Keratinocyte (primary cell): Measurements from ENCODE around the gene SLC43A1. TPM values are rescaled to one million over a fixed set of nuclear protein-coding genes. Genes with fewer than 3 reads are reported as not detected.

Experiments
- DNase-seq: peaks from one replicate; pipeline ENCODE4 v3.0.0-alpha.2; 2011; ENCODE audit warnings: low read depth, missing footprints, low spot score
- FAIRE-seq: peaks from 2 replicates; lab custom pipeline; 2011; peaks lifted over from hg19 to GRCh38; lab: Jason Lieb, UNC
- H2AFZ ChIP-seq: 2 replicates; pipeline ENCODE4 v1.6.0; 2012; ENCODE audit warnings: low read length, control low read depth, inconsistent platforms; ENCODE audit not compliant: control insufficient read depth
- H3K27ac ChIP-seq: 2 replicates; pipeline ENCODE4 v1.5.1; 2011; ENCODE audit warnings: low read length; ENCODE audit not compliant: control insufficient read depth, insufficient read depth
- H3K27me3 ChIP-seq: 3 replicates; pipeline ENCODE4 v1.6.0; 2011; ENCODE audit warnings: low read length; ENCODE audit not compliant: control insufficient read depth, insufficient read depth; ENCODE audit errors: extremely low read depth
- H3K36me3 ChIP-seq, 2 experiments: 2 replicates in 1 of 2; 3 replicates in 1 of 2; pipeline ENCODE4 v1.5.1; 2011; ENCODE audit warnings: low read length in 2 of 2, mild to moderate bottlenecking in 1 of 2; ENCODE audit not compliant: control insufficient read depth in 2 of 2, insufficient read depth in 2 of 2; ENCODE audit errors: extremely low read depth in 1 of 2
- H3K4me1 ChIP-seq: 3 replicates; pipeline ENCODE4 v1.5.1; 2011; ENCODE audit warnings: low read length; ENCODE audit not compliant: control insufficient read depth, insufficient read depth; ENCODE audit errors: extremely low read depth
- H3K4me2 ChIP-seq: 3 replicates; pipeline ENCODE4 v1.6.0; 2011; ENCODE audit warnings: low read depth, low read length; ENCODE audit not compliant: control insufficient read depth, insufficient read depth; ENCODE audit errors: extremely low read depth
- H3K4me3 ChIP-seq, 3 experiments: fragments of 200-600 bp in 1 of 3; sonication (generic) in 1 of 3; 2 replicates in 2 of 3; 3 replicates in 1 of 3; pipeline ENCODE4 v1.5.1; 2011 to 2016; ENCODE audit warnings: low read length in 3 of 3, mild to moderate bottlenecking in 3 of 3, control low read depth in 2 of 3, inconsistent platforms in 1 of 3, low read depth in 1 of 3, mixed read lengths in 1 of 3, mixed run types in 1 of 3, moderate library complexity in 1 of 3; ENCODE audit not compliant: control insufficient read depth in 2 of 3, insufficient read depth in 2 of 3; ENCODE audit errors: extremely low read depth in 1 of 3
- H3K79me2 ChIP-seq: 2 replicates; pipeline ENCODE4 v1.6.0; 2012; ENCODE audit warnings: low read length; ENCODE audit not compliant: control insufficient read depth, insufficient read depth
- H3K9ac ChIP-seq: 3 replicates; pipeline ENCODE4 v1.6.0; 2011; ENCODE audit warnings: low read length; ENCODE audit not compliant: control insufficient read depth, insufficient read depth; ENCODE audit errors: extremely low read depth
- H3K9me1 ChIP-seq: 3 replicates; pipeline ENCODE4 v1.6.0; 2011; ENCODE audit warnings: low read length; ENCODE audit not compliant: control insufficient read depth, insufficient read depth; ENCODE audit errors: extremely low read depth
- H3K9me3 ChIP-seq: 2 replicates; pipeline ENCODE4 v1.5.1; 2012; ENCODE audit warnings: low read depth, low read length; ENCODE audit not compliant: control insufficient read depth
- H4K20me1 ChIP-seq: 3 replicates; pipeline ENCODE4 v1.6.0; 2011; ENCODE audit warnings: low read length; ENCODE audit not compliant: control insufficient read depth, insufficient read depth; ENCODE audit errors: extremely low read depth
- EZH2 ChIP-seq: IDR thresholded peaks from one replicate; pipeline ENCODE4 v1.6.1; 2012; ENCODE audit warnings: inconsistent platforms, mild to moderate bottlenecking, low read length, moderate library complexity
- dilution Hi-C: fragments of 300-500 bp; cut with MboI; formaldehyde crosslinking; loops from one replicate; pipeline ENCODE4 v1.7.0; 2020; ENCODE audit warnings: low sequenced_read_pairs; ENCODE audit not compliant: extremely low pct_ligation_motif_present
- polyA plus RNA-seq, 5 experiments: library from polyadenylated mRNA; depleted of rRNA in 3 of 5; stranded (reverse) in 3 of 5; stranded (forward) in 1 of 5; unstranded in 1 of 5; fragments of >200 nt; gene quantifications; 1 replicate in 1 of 5; 2 replicates in 3 of 5; 3 replicates in 1 of 5; pipeline versions ENCODE4 v1.2.1 to v1.2.3, GENCODE V29; 2011 to 2012; ENCODE audit warnings: missing spikeins in 2 of 5, low read depth in 1 of 5, low replicate concordance in 1 of 5
- small RNA-seq, 3 experiments: library from RNA; depleted of rRNA; stranded (forward); fragments of <200 nt; gene quantifications; one replicate each; pipeline ENCODE3, GENCODE V24; 2012; ENCODE audit warnings: low read depth in 3 of 3, low replicate concordance in 1 of 3; ENCODE audit not compliant: insufficient read length in 3 of 3
- TF ChIP-seq, protein P1 (sequence below), 3 experiments: IDR thresholded peaks in 1 of 3; conservative IDR thresholded peaks in 1 of 3; optimal IDR thresholded peaks in 1 of 3; 2 replicates in 2 of 3; 3 replicates in 1 of 3; pipeline versions ENCODE3 to v1.5.1; 2011; ENCODE audit warnings: low read length in 3 of 3, mild to moderate bottlenecking in 3 of 3, moderate library complexity in 2 of 3, control low read depth in 1 of 3, inconsistent platforms in 1 of 3; ENCODE audit not compliant: insufficient read depth in 2 of 3; ENCODE audit errors: extremely low read depth in 1 of 3

The SLC43A1 gene
- polyA plus RNA-seq, 1 donor (not counting 4 experiments of a cell fraction or from before 2014, with no cell fraction given): 0.75 TPM

DNA sequence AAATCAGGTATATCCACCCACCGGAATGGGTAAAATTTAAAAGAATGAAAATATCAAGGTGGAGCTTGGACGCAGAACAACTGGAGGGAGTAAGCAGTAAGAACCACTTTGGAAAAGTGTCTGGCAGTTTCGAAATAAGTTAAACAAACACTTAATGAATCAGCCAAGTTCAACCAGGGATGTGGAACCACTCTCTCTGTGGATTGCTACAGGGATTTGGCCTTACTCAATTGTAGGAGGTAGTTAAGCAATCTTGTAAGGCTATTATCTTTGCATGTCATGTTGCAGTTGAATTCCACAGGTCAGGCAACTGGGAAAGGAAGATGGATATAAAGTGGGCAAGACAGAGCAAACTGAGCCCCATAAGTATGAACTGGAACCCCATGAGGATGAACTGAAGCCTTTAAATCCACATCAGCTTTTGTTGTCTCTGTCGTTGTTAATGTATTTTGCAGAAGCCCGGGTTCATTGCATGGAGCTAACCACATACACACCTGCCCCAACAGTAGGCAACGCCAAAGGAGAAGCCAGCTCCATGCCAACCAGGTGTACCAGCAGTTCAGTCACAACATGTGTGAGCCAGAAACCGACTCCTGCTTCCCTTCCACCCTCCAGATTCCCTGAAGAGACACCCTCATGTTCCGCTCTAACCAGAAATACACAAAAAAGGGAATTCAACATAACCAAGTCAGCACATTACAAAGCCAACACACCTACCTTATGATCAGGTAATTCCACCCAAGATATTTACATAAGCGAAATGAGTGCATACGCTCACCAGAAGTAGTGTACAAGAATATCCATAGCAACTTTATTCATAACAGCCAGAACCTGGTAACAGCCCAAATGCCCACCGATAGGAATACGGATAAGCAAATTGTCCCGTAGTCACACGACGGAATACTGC is 80.6 kb downstream of the SLC43A1 start:
- H3K9me3 ChIP-seq: no peaks in the 10 kb centered on the region
- no peaks in the 10 kb centered on the region for H4K20me1 ChIP-seq
- H3K4me3 ChIP-seq: no peak overlapping the region
- DNase-seq (no peak), FAIRE-seq (peak; percentile 73)
- H3K79me2 ChIP-seq: no peaks in the 10 kb centered on the region
- no peak for TF ChIP-seq EZH2
- TF ChIP-seq, protein P1, sequence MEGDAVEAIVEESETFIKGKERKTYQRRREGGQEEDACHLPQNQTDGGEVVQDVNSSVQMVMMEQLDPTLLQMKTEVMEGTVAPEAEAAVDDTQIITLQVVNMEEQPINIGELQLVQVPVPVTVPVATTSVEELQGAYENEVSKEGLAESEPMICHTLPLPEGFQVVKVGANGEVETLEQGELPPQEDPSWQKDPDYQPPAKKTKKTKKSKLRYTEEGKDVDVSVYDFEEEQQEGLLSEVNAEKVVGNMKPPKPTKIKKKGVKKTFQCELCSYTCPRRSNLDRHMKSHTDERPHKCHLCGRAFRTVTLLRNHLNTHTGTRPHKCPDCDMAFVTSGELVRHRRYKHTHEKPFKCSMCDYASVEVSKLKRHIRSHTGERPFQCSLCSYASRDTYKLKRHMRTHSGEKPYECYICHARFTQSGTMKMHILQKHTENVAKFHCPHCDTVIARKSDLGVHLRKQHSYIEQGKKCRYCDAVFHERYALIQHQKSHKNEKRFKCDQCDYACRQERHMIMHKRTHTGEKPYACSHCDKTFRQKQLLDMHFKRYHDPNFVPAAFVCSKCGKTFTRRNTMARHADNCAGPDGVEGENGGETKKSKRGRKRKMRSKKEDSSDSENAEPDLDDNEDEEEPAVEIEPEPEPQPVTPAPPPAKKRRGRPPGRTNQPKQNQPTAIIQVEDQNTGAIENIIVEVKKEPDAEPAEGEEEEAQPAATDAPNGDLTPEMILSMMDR (optimal IDR thresholded peaks at IDR 0.05 in 1 of 3, IDR thresholded peaks at IDR 0.05 in 1 of 3, conservative IDR thresholded peaks at IDR 0.05 in 1 of 3; ENCODE audit: extremely low read depth in 1 of 3, insufficient read depth in 2 of 3, low read length in 3 of 3): no peak
- no peaks in the 10 kb centered on the region for H3K36me3 ChIP-seq
- H3K9me1 ChIP-seq: no peaks in the 10 kb centered on the region
- H3K27ac ChIP-seq: no peak overlapping the region
- H2AFZ ChIP-seq: no peak overlapping the region
- peaks cover 11% of the 10 kb centered on the region for H3K4me1 ChIP-seq
- H3K27me3 ChIP-seq: no peaks in the 10 kb centered on the region
- H3K4me2 ChIP-seq: no peak overlapping the region
- H3K9ac ChIP-seq: no peak overlapping the region
- dilution Hi-C loops: no loop called here

Small RNA genes lying within 50 kb of the gene (small RNA-seq; reads per million reads assigned to genes)
- 0 reads per million in 3 experiments for gene RN7SL605P
- gene RNA5SP341: 0 to 0.33 (median 0) reads per million in 3 experiments

Other genes with a start within 250 kb of the SLC43A1 start
- gene TNKS1BP1, start 190.8 kb downstream of the SLC43A1 start, polyA plus RNA-seq: 88.3 to 107 TPM (median 94.3 TPM) in 3 replicates
- gene SSRP1, start 179.8 kb downstream of the SLC43A1 start, polyA plus RNA-seq: 64.3 to 139 TPM (median 115 TPM) in 3 replicates
- gene P2RX3, start 177.3 kb downstream of the SLC43A1 start, polyA plus RNA-seq: not detected in 3 replicates
- gene PRG3, start 134.6 kb downstream of the SLC43A1 start, polyA plus RNA-seq: not detected in 3 replicates
- 0.09 TPM in 1 of 3 replicates, not detected in the others for gene PRG2, start 125.1 kb downstream of the SLC43A1 start, polyA plus RNA-seq
- 14.1 to 83.9 TPM (median 48.1 TPM) in 3 replicates for gene SLC43A3, start 88.6 kb downstream of the SLC43A1 start, polyA plus RNA-seq
- gene RTN4RL2, start 55.2 kb downstream of the SLC43A1 start, polyA plus RNA-seq: 0.03 to 0.12 TPM in 2 of 3 replicates, not detected in the other
- gene TIMM10, start 15.1 kb upstream of the SLC43A1 start, polyA plus RNA-seq: 65.7 to 92.2 TPM (median 70.9 TPM) in 3 replicates
- not detected in 3 replicates for gene SMTNL1, start 21.9 kb upstream of the SLC43A1 start, polyA plus RNA-seq
- 56.6 to 91.9 TPM (median 83.0 TPM) in 3 replicates for gene UBE2L6, start 52.0 kb upstream of the SLC43A1 start, polyA plus RNA-seq
- 12.8 to 21.9 TPM (median 14.4 TPM) in 3 replicates for gene SERPING1, start 82.0 kb upstream of the SLC43A1 start, polyA plus RNA-seq
- gene YPEL4, start 134.2 kb upstream of the SLC43A1 start, polyA plus RNA-seq: 0.05 to 0.14 TPM in 2 of 3 replicates, not detected in the other
- gene CLP1, start 142.1 kb upstream of the SLC43A1 start, polyA plus RNA-seq: 24.6 to 41.7 TPM (median 25.0 TPM) in 3 replicates
- 78.8 to 94.6 TPM (median 79.3 TPM) in 3 replicates for gene ZDHHC5, start 152.4 kb upstream of the SLC43A1 start, polyA plus RNA-seq
- 16.3 to 21.8 TPM (median 19.3 TPM) in 3 replicates for gene MED19, start 196.5 kb upstream of the SLC43A1 start, polyA plus RNA-seq
- gene TMX2, start 196.9 kb upstream of the SLC43A1 start, polyA plus RNA-seq: 92.8 to 101 TPM (median 93.6 TPM) in 3 replicates
- 59.1 to 88.2 TPM (median 76.0 TPM) in 3 replicates for gene SELENOH, start 225.8 kb upstream of the SLC43A1 start, polyA plus RNA-seq
- gene BTBD18, start 236.1 kb upstream of the SLC43A1 start, polyA plus RNA-seq: not detected in 3 replicates
- gene CTNND1, start 246.1 kb upstream of the SLC43A1 start, polyA plus RNA-seq: 125 to 187 TPM (median 144 TPM) in 3 replicates